ENCODE data around the gene ID1. TPM values are rescaled to one million over a fixed set of nuclear protein-coding genes. Genes with fewer than 3 reads are reported as not detected.

Gene ID1
- total RNA-seq, 1 experiment from 2014 or later: 1,330 TPM

Other genes with a start within 250 kb of the ID1 start
- not detected in 2 replicates for gene DEFB118, start 236.7 kb upstream of the ID1 start, total RNA-seq (2014; rRNA removed; shearing (Covaris generic))
- gene DEFB119, start 214.7 kb upstream of the ID1 start, total RNA-seq (2014; rRNA removed; shearing (Covaris generic)): not detected in 2 replicates
- gene DEFB121, start 199.1 kb upstream of the ID1 start, total RNA-seq (2014; rRNA removed; shearing (Covaris generic)): not detected in 2 replicates
- gene DEFB123, start 164.7 kb upstream of the ID1 start, total RNA-seq (2014; rRNA removed; shearing (Covaris generic)): not detected in 2 replicates
- not detected in 2 replicates for gene DEFB124, start 130.2 kb upstream of the ID1 start, total RNA-seq (2014; rRNA removed; shearing (Covaris generic))
- not detected in 2 replicates for gene REM1, start 130.0 kb upstream of the ID1 start, total RNA-seq (2014; rRNA removed; shearing (Covaris generic))
- 124 and 138 TPM in 2 replicates for gene HM13, start 90.8 kb upstream of the ID1 start, total RNA-seq (2014; rRNA removed; shearing (Covaris generic))
- gene COX4I2, start 32.6 kb downstream of the ID1 start, total RNA-seq (2014; rRNA removed; shearing (Covaris generic)): not detected in 2 replicates
- gene BCL2L1, start 117.6 kb downstream of the ID1 start, total RNA-seq (2014; rRNA removed; shearing (Covaris generic)): 104 and 109 TPM in 2 replicates
- 94.2 and 155 TPM in 2 replicates for gene TPX2, start 134.0 kb downstream of the ID1 start, total RNA-seq (2014; rRNA removed; shearing (Covaris generic))
- gene MYLK2, start 214.1 kb downstream of the ID1 start, total RNA-seq (2014; rRNA removed; shearing (Covaris generic)): 0.44 TPM in 1 of 2 replicates, not detected in the other
- 3.4 and 9.5 TPM in 2 replicates for gene FOXS1, start 240.3 kb downstream of the ID1 start, total RNA-seq (2014; rRNA removed; shearing (Covaris generic))

Measured in G401 (cell line).